SU-DHL-6 (cell line): ENCODE measurements around the gene ERBB4.

Experiments used
- CTCF ChIP-seq: fragments of 200-600 bp; sonication (generic); IDR thresholded peaks from one replicate; pipeline ENCODE4 v1.5.1; 2017; ENCODE audit warnings: antibody characterized with exemption, mild to moderate bottlenecking, low read length, moderate library complexity; ENCODE audit not compliant: insufficient read depth, poor library complexity, severe bottlenecking
- EZH2phosphoT487 ChIP-seq: fragments of 200-600 bp; sonication (generic), shearing (Covaris generic); conservative IDR thresholded peaks from 2 replicates; pipeline ENCODE4 v1.6.1; 2018; ENCODE audit warnings: mild to moderate bottlenecking, antibody characterized with exemption, low read length, moderate library complexity, mixed read lengths

- no peak for TF ChIP-seq CTCF
- TF ChIP-seq EZH2phosphoT487, result no peak
These were observed 238.7 kb downstream of the ERBB4 start for GRCh38 chr2:212299943-212300342.
